HepG2 (cell line): ENCODE data around the gene WDR37.

Experiments used
- ARNTL ChIP-seq: sonication (generic); formaldehyde crosslinking; IDR thresholded peaks from 2 replicates; pipeline ENCODE4 v1.4.0; 2020; ENCODE audit warnings: mild to moderate bottlenecking, missing genetic modification reagents
- EZH2 ChIP-seq: conservative IDR thresholded peaks from 2 replicates; pipeline ENCODE4 v1.6.1; 2012; ENCODE audit warnings: mild to moderate bottlenecking, low read depth, low read length, moderate library complexity
- LCORL ChIP-seq, 2 experiments: fragments of 450-650 bp in 1 of 2; sonication (generic) in 1 of 2; formaldehyde crosslinking in 1 of 2; IDR thresholded peaks; 2 replicates each; pipeline versions ENCODE4 v1.5.0 to v1.6.1; 2017 to 2020; ENCODE audit warnings: antibody characterized with exemption in 1 of 2, missing genetic modification reagents in 1 of 2
- POLR2A ChIP-seq, 2 experiments: IDR thresholded peaks; 2 replicates each; pipeline ENCODE4 v1.6.1; 2011; ENCODE audit warnings: low read depth in 2 of 2, low read length in 2 of 2, mild to moderate bottlenecking in 1 of 2, moderate library complexity in 1 of 2; ENCODE audit not compliant: insufficient read depth in 1 of 2
- POLR2AphosphoS5 ChIP-seq: IDR thresholded peaks from 2 replicates; pipeline ENCODE4 v1.6.1; 2012; ENCODE audit warnings: low read depth, low read length
- SOX6 ChIP-seq, 2 experiments: fragments of 450-650 bp in 1 of 2; sonication (generic) in 1 of 2; formaldehyde crosslinking in 1 of 2; IDR thresholded peaks; 2 replicates each; pipeline versions ENCODE4 v1.4.0 to v1.6.1; 2017 to 2020; ENCODE audit warnings: antibody characterized with exemption in 1 of 2, mild to moderate bottlenecking in 1 of 2, missing genetic modification reagents in 1 of 2
- ZNF567 ChIP-seq: sonication (generic); formaldehyde crosslinking; IDR thresholded peaks from 2 replicates; pipeline ENCODE4 v1.8.1; 2023; ENCODE audit warnings: mild to moderate bottlenecking, missing genetic modification reagents, borderline replicate concordance
- ZNF678 ChIP-seq: sonication (generic); formaldehyde crosslinking; IDR thresholded peaks from 2 replicates; pipeline ENCODE4 v1.4.0; 2020; ENCODE audit warnings: mild to moderate bottlenecking, missing genetic modification reagents
- ZNF709 ChIP-seq: sonication (generic); formaldehyde crosslinking; IDR thresholded peaks from 2 replicates; pipeline ENCODE4 v1.5.0; 2020; ENCODE audit warnings: mild to moderate bottlenecking, missing genetic modification reagents
- TF ChIP-seq, protein P1 (sequence below): sonication (generic); formaldehyde crosslinking; IDR thresholded peaks from 2 replicates; pipeline ENCODE4 v1.4.0; 2020; ENCODE audit warnings: mild to moderate bottlenecking, missing genetic modification reagents

- TF ChIP-seq ZNF709 (CRISPR knock-in tag): no peak
- TF ChIP-seq SOX6 (IDR thresholded peaks at IDR 0.05): no peak
- TF ChIP-seq SOX6 (CRISPR knock-in tag; IDR thresholded peaks at IDR 0.05): no peak
- no peak for TF ChIP-seq POLR2A (IDR thresholded peaks at IDR 0.05; ENCODE audit: insufficient read depth in 1 of 2, low read depth in 2 of 2, low read length in 2 of 2)
- TF ChIP-seq, protein P1, sequence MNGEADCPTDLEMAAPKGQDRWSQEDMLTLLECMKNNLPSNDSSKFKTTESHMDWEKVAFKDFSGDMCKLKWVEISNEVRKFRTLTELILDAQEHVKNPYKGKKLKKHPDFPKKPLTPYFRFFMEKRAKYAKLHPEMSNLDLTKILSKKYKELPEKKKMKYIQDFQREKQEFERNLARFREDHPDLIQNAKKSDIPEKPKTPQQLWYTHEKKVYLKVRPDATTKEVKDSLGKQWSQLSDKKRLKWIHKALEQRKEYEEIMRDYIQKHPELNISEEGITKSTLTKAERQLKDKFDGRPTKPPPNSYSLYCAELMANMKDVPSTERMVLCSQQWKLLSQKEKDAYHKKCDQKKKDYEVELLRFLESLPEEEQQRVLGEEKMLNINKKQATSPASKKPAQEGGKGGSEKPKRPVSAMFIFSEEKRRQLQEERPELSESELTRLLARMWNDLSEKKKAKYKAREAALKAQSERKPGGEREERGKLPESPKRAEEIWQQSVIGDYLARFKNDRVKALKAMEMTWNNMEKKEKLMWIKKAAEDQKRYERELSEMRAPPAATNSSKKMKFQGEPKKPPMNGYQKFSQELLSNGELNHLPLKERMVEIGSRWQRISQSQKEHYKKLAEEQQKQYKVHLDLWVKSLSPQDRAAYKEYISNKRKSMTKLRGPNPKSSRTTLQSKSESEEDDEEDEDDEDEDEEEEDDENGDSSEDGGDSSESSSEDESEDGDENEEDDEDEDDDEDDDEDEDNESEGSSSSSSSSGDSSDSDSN: no peak
- TF ChIP-seq ZNF678 (CRISPR knock-in tag): no peak
- TF ChIP-seq POLR2AphosphoS5: no peak
- no peak for TF ChIP-seq ZNF567 (CRISPR knock-in tag)
- TF ChIP-seq EZH2: no peak
- TF ChIP-seq ARNTL (CRISPR knock-in tag): no peak
- TF ChIP-seq LCORL (IDR thresholded peaks at IDR 0.05): no peak
- TF ChIP-seq LCORL (CRISPR knock-in tag; IDR thresholded peaks at IDR 0.05): no peak
Measured at GRCh38 chr10:1124796-1125195, 68.6 kb downstream of the WDR37 start.
